ENCODE data around the gene DHFR.
"Not testable (repeated sequence)": the region's sequence is repeated elsewhere in the genome, so short reads cannot be mapped to it uniquely, and the experiment has no call there.

The DHFR gene

GRCh38 chr5:80592105-80592504, 62.7 kb downstream of the DHFR start:
- DNase-seq, result no peak

DNA sequence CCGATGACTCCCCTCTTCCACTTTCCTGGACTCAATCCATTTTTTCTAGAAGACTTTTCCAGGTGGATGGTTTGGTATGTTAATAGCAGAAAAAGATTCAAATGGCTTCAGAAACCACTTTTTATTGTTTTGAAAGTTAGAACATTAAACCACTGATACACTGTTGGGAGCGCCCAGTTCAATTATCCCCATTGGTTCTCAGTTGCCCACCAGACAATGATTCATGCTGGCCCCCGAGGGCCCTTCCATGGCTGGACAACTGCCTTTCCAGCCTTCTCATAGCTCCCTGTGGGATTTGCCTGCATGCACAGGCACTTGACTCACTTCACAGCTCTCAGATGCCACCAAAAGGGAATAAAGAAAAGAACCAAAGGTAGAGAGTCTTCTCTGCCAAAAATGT, 63.4 kb downstream of the DHFR start:
- DNase-seq, result no peak

DNA sequence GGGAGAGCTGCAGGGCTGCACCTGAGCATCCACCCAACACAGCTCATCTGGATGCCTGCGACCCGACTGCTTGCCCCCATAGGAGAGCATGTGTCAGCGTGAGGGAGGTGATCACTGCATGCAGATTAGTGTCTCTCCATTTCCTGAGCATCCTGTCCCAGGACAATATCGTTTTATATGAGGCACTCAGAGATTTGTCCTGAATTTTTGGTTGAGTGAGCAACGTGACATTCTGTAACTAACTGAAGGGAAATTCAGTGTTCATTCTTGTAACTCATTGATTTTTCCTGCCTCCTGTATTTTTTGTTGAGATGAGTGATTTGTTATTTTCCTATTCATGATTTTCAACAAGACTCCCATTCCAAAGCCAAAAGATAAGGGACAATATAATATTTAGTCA, 64.0 kb downstream of the DHFR start:
- no peak for DNase-seq

GRCh38 chr5:80588858-80589540, 65.8 kb downstream of the DHFR start:
- no peak for DNase-seq

GRCh38 chr5:80584770-80585169, 70.0 kb downstream of the DHFR start:
- DNase-seq, result no peak

- not testable (repeated sequence) for DNase-seq
Measured at GRCh38 chr5:80580291-80580690, 74.5 kb downstream of the DHFR start.

- no peak for DNase-seq
Measured at GRCh38 chr5:80579050-80579449, 75.7 kb downstream of the DHFR start.

DNA sequence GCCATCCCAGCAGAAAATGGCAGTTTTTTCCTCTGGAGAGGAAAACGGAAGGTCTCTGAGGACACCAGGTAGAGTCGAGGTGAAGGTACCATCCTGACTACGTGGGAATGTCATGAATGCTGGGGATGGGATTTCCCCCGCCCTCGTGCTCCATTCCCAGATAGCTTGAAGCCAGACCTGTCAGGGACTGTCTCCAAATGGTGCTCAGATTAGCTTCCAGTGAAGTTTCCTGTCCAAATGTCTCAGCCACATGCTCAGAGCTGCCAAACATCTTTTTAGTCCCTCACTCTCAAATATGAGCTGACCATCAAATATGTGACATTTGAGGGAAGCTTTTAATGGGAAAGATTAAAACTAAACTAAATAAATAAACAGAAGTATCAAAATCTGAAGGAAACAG, 77.1 kb downstream of the DHFR start:
- DNase-seq, result no peak

- DNase-seq, result no peak
Measured at GRCh38 chr5:80576383-80576782, 78.4 kb downstream of the DHFR start.
